ENCODE results near the gene PREX1.

Gene PREX1

DNA sequence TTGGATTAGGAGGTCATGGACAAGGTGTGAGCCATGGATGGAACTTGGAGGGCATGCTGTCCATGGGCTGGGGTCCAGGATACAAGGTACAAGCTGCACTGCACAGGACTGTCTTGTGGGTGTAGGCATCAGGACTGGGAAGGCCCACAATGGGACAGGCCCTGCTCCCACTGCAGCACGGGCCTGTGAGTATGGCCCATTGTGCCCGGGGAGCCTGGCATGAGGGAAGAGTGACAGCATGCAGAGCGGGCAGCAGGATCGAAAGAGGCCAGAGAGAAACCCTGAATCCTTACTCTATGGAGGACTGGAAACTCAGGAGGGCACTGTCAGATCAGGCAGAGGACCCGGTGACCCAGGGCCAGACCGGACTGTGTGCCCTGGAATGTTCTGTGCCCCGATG, 211.3 kb downstream of the PREX1 start:
- H3K4me3 ChIP-seq (ENCODE audit: low read length): no peak overlapping the region
- TF ChIP-seq, protein P1, sequence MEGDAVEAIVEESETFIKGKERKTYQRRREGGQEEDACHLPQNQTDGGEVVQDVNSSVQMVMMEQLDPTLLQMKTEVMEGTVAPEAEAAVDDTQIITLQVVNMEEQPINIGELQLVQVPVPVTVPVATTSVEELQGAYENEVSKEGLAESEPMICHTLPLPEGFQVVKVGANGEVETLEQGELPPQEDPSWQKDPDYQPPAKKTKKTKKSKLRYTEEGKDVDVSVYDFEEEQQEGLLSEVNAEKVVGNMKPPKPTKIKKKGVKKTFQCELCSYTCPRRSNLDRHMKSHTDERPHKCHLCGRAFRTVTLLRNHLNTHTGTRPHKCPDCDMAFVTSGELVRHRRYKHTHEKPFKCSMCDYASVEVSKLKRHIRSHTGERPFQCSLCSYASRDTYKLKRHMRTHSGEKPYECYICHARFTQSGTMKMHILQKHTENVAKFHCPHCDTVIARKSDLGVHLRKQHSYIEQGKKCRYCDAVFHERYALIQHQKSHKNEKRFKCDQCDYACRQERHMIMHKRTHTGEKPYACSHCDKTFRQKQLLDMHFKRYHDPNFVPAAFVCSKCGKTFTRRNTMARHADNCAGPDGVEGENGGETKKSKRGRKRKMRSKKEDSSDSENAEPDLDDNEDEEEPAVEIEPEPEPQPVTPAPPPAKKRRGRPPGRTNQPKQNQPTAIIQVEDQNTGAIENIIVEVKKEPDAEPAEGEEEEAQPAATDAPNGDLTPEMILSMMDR (conservative IDR thresholded peaks at IDR 0.05; ENCODE audit: low read length): no peak
- no peak for DNase-seq (ENCODE audit: low read depth)

DNA sequence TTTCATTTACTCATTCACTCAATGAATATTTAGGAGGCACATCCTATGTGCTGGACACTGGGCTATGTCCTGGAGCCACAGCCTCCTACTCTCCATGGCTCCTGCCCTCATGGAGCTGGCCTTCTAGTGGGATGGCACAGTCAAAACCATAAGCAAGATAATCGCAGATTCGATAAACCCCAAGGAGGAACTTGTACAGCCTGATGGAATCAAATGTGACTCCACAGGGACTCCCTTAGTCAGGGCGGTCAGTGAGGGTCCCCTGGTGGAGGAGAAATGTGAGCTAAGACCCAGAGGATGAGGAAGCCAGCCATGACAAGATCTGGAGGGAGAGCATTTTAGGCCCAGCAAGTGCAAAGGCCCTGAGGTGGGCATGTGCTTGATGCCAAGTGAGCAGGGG, 211.9 kb downstream of the PREX1 start:
- no peak for DNase-seq (ENCODE audit: low read depth)
- TF ChIP-seq, protein P1 (conservative IDR thresholded peaks at IDR 0.05; ENCODE audit: low read length): no peak
- H3K4me3 ChIP-seq (ENCODE audit: low read length): no peak overlapping the region

DNA sequence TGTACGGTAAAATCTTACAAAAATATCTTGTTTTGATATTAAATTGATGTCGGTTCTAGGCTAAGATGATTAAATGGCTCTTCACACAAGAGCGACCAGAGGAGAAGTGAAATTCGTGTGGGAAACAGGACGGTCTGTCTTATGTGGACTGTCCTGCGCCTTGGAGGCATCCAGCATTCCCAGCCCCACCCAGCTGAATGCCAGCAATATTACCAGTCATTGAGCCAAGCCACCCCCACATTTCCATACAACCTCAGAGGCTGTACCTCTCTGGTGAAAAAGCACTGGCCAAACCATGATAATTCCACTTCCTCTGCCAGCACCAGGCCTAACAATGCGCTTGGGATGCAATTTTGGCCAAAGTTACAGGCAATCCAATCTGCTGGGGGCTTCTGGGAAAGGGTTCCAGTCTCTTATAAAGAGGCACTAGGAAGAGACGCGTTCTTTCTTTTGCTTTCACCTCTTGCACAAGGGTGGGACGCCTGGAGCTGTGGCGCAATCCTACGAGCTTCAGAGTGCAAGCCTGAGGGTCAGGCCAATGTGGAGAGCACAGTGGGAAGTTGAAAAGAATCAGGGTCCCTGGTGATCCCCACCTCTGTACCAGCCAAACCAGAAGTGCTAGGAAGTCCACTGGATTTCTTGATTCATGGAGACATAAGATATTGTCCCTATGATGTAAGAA, 213.1 kb downstream of the PREX1 start:
- TF ChIP-seq, protein P1 (conservative IDR thresholded peaks at IDR 0.05; ENCODE audit: low read length): no peak
- DNase-seq (ENCODE audit: low read depth): no peak
- no peak overlapping the region for H3K4me3 ChIP-seq (ENCODE audit: low read length)

DNA sequence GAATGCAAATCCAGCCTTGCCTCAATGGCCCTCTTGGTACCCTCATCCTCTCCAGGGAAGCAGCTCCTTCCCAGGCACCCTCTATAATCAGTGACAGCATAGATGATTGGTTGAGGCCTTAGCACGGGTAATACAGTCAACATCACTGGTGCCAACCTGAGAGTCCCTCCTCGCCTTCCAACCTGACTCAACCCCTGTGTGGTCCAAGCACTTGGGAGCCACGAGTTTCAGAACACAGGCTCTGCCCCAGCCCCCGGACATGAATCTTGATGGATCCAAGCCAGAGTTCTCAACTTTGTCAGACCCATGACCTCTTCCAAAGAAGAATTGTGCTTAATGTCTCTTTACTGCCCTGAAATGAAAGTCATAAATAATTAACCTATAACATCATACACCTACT, 213.9 kb downstream of the PREX1 start:
- DNase-seq (ENCODE audit: low read depth): no peak
- H3K4me3 ChIP-seq (ENCODE audit: low read length): no peak overlapping the region
- TF ChIP-seq, protein P1 (conservative IDR thresholded peaks at IDR 0.05; ENCODE audit: low read length): no peak

DNA sequence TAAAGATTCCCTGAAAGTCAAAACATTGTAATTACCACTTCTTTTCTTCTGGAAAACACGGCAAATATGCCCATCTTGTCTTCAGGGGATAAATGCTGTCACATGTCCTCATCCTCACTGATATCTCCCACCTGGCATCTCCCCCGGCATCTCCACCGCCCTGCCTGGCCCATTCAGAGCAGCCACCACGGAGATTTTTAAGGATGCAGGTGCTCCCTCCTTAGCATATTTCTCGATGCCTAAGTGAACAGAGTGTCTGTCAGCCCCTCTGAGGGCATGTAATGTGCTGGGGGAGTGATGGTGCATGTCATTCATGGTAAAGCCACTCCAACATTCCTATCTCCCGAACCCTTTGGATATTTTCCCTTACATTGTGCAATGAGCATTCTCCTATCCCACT, 215.5 kb downstream of the PREX1 start:
- TF ChIP-seq, protein P1 (conservative IDR thresholded peaks at IDR 0.05; ENCODE audit: low read length): no peak
- no peak overlapping the region for H3K4me3 ChIP-seq (ENCODE audit: low read length)
- DNase-seq (ENCODE audit: low read depth): no peak

DNA sequence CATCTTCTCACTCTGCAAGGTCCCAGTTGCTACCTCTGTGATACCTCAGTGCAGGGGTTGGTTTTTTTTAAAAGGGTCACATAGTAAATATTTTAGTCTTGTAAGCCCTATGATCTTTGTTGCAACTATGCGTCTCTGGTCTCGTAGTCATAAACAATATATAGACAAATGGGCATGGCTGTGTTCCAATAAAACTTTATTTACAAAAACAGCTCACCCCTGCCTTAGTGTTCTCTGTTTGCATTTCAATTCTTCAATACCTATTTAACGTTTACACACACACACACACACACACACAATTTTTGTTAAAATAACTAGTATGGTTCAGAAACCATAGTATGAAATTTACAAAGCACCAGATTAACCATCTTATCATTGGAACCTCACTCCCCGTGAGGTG, 216.8 kb downstream of the PREX1 start:
- TF ChIP-seq, protein P1 (conservative IDR thresholded peaks at IDR 0.05; ENCODE audit: low read length): no peak
- no peak overlapping the region for H3K4me3 ChIP-seq (ENCODE audit: low read length)

DNA sequence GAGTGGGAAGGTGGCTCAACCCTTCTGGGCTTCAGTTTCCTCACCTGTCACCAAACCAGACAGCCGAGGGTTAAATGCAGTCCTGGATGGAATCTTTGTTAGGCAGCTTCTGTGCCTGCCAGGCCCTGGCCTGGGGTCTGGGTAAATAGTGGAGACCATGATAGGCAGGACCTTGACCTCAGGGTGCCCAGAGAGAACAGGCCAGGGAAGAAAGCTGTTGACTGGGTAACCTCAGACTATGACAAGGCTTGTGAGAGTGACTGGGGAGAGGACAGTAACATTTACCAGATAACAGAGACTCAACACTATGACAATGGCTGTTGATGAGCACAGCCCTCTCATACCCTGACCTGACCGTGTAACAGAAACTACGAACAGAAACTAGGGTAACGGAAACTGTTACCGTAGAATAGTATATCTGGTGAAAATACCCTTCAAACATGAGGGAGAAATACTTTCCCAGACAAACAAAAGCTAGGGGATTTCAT, 218.3 kb downstream of the PREX1 start:
- no peak for DNase-seq (ENCODE audit: low read depth)
- TF ChIP-seq, protein P1 (conservative IDR thresholded peaks at IDR 0.05; ENCODE audit: low read length): no peak
- H3K4me3 ChIP-seq (ENCODE audit: low read length): no peak overlapping the region

More for the DNA sequence above, 216.8 kb downstream of the PREX1 start:
- DNase-seq (ENCODE audit: low read depth): no peak

All from AG10803 (cell line).